ENCODE data around the gene DIS3L2.

DNA sequence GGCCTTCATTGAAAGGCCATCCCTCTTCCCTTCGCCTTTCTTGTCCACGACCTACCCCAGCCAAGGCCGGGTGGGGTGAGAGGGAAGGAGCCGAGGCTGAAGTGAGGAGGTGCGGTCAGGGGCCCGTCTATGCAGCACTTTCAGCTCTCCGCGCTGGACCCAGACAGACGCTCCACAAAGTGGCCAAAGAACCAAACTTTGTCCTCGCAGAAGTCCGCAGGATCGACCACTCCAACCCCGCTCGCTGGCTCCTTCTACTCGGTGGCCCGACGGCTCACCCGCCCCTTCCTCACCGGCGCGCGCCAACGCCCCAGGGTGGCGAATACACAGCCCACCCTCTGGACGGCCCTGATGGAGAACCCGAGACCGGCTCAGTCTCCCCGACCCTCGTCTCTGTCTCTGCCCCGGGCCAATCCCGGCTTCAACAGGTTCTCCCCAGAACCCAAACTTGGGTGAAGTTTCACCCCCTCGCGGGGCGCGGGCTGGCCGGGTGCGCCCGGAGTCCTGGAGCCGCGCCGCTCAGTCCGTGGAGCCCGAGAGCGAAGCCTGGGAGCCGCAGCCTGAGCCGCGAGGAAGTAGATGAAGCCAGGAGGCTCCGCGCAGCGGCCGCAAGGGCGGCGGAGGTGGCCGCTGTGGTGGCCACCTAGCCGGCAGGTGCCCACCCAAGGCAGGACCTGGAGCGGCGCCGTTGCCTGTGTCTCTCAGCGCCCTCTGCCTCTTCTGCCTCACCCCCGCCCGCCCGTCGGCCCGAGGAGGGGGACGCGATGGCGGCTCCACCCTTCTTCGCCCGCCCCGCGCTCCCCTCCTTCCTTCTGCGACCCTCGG lies 390.4 kb downstream of the DIS3L2 start:
- TF ChIP-seq FOXP2 (optimal IDR thresholded peaks at IDR 0.05; ENCODE audit: borderline replicate concordance, extremely low read depth, extremely low read length, insufficient read depth): no peak
- no peak for TF ChIP-seq POLR2AphosphoS5 (IDR thresholded peaks at IDR 0.05; ENCODE audit: low read depth, low read length)
- no peak for TF ChIP-seq REST (IDR thresholded peaks at IDR 0.05; ENCODE audit: insufficient read depth in 1 of 2, low read depth in 2 of 2, low read length in 2 of 2)
- TF ChIP-seq SIN3A (IDR thresholded peaks at IDR 0.05; ENCODE audit: borderline replicate concordance, insufficient read depth, low read length): no peak

Measured in PFSK-1 (cell line).